ENCODE data around the gene ZNF784.

ZNF784 gene

GRCh38 chr19:55618426-55618825, 5.9 kb downstream of the ZNF784 start:
- Histone ChIP-seq H3K9me3 (ENCODE audit: control insufficient read depth, insufficient read depth, low read depth, low read length) (no peaks in the 10 kb centered on the region), H3K4me3 (ENCODE audit: low read depth, low read length) (no peak overlapping the region), H3K4me1 (ENCODE audit: control insufficient read depth, insufficient read depth, low read length) (no peaks in the 10 kb centered on the region; the same call in 1 of the 2 replicates), H3K36me3 (ENCODE audit: control insufficient read depth in 2 of 2, insufficient read depth in 1 of 2, low read length in 2 of 2) (peaks cover 5 to 28% of the 10 kb centered on the region in 2 experiments; a peak in 2 of 3 replicates), H3K27ac (ENCODE audit: extremely low read depth, low read depth, low read length) (no peak overlapping the region)
- TF ChIP-seq ZNF362 (tag by site-specific recombination; IDR thresholded peaks at IDR 0.05) (0 out of 2 replicates have a peak, but pooled peaks have one; percentile 51), FEZF1 (tag by site-specific recombination; IDR thresholded peaks at IDR 0.05) (no peak)
- CTCF ChIA-PET, result interaction anchor here (0.6 to 4.6 kb wide), 8 partner anchors 9 to 488 kb away, joined by 3 to 29 read pairs (median 5); partner anchors contain the start of gene ZNF865
- POLR2A ChIA-PET, result interaction anchor here (0.6 to 9.1 kb wide), 9 partner anchors 13 to 529 kb away, joined by 3 to 75 read pairs (median 4); partner anchors contain the start of genes FIZ1, ZNF579 and ZNF865

- CTCF ChIA-PET, result interaction anchor here (4.3 to 4.6 kb wide), 2 partner anchors 11 to 15 kb away, joined by 23 to 29 read pairs; partner anchors contain the start of gene ZNF865
- H3K36me3 ChIP-seq (ENCODE audit: control insufficient read depth in 2 of 2, insufficient read depth in 1 of 2, low read length in 2 of 2), result peaks cover 5 to 28% of the 10 kb centered on the region in 2 experiments; a peak in 2 of 3 replicates
Measured at GRCh38 chr19:55617426-55617825, 6.9 kb downstream of the ZNF784 start.

GRCh38 chr19:55616395-55616875, 7.9 kb downstream of the ZNF784 start:
- H3K4me1 ChIP-seq (ENCODE audit: control insufficient read depth, insufficient read depth, low read length), result no peaks in the 10 kb centered on the region
- CTCF ChIA-PET, result no interaction called here
- TF ChIP-seq ZNF121 (tag by site-specific recombination; IDR thresholded peaks at IDR 0.05) (no peak), OSR2 (tag by site-specific recombination; IDR thresholded peaks at IDR 0.05) (no peak), PRDM10 (tag by site-specific recombination; IDR thresholded peaks at IDR 0.05) (no peak), PBX3 (CRISPR knock-in tag; IDR thresholded peaks at IDR 0.05) (0 out of 2 replicates have a peak, but pooled peaks have one; percentile 43)
- peaks cover 5 to 32% of the 10 kb centered on the region in 2 experiments; a peak in 2 of 3 replicates for H3K36me3 ChIP-seq (ENCODE audit: control insufficient read depth in 2 of 2, insufficient read depth in 1 of 2, low read length in 2 of 2)
- no peak overlapping the region for H3K27ac ChIP-seq (ENCODE audit: extremely low read depth, low read depth, low read length)
- POLR2A ChIA-PET, result no interaction called here
- no peak overlapping the region for H3K4me3 ChIP-seq (ENCODE audit: low read depth, low read length)
- H3K9me3 ChIP-seq (ENCODE audit: control insufficient read depth, insufficient read depth, low read depth, low read length), result no peaks in the 10 kb centered on the region

More at GRCh38 chr19:55617426-55617825, 6.9 kb downstream of the ZNF784 start:
- Histone ChIP-seq H3K4me3 (ENCODE audit: low read depth, low read length) (no peak overlapping the region), H3K27ac (ENCODE audit: extremely low read depth, low read depth, low read length) (no peak overlapping the region), H3K4me1 (ENCODE audit: control insufficient read depth, insufficient read depth, low read length) (no peaks in the 10 kb centered on the region), H3K9me3 (ENCODE audit: control insufficient read depth, insufficient read depth, low read depth, low read length) (no peaks in the 10 kb centered on the region)
- TF ChIP-seq ZNF221 (tag by site-specific recombination; IDR thresholded peaks at IDR 0.05; ENCODE audit: borderline replicate concordance) (no peak), KLF16 (tag by site-specific recombination; IDR thresholded peaks at IDR 0.05) (no peak), ZNF311 (tag by site-specific recombination; IDR thresholded peaks at IDR 0.05; ENCODE audit: borderline replicate concordance) (no peak), ZNF544 (tag by site-specific recombination; IDR thresholded peaks at IDR 0.05) (no peak)
- POLR2A ChIA-PET, result interaction anchor here (0.9 to 9.1 kb wide), 3 partner anchors 12 to 18 kb away, joined by 3 to 75 read pairs (median 4); partner anchors contain the start of gene ZNF865
